BJ (cell line): ENCODE measurements around the gene FANCG. TPM values are rescaled to one million over a fixed set of nuclear protein-coding genes. Genes with fewer than 3 reads are reported as not detected.
A peak's percentile ranks its signal among the peaks of the same experiment; 100 is the strongest.

ENCODE experiments used
- CTCF ChIA-PET: fragments of 350-600 bp; formaldehyde crosslinking; extraction: SDS; loops from one replicate; lab custom pipeline; 2021; ENCODE audit warnings: antibody characterized with exemption, inconsistent platforms; lab: Yijun Ruan, JAX
- POLR2A ChIA-PET: fragments of 300-600 bp; sonication (Branson Sonifier 250); formaldehyde crosslinking; extraction: SDS; loops from one replicate; lab custom pipeline; 2021; ENCODE audit warnings: antibody characterized with exemption; lab: Charles Lee
- DNase-seq: peaks from one replicate; pipeline ENCODE4 v3.0.0-alpha.2; 2011; ENCODE audit warnings: low read depth
- H3K27me3 ChIP-seq: 2 replicates; pipeline ENCODE4 v1.6.0; 2011; ENCODE audit warnings: low read length; ENCODE audit not compliant: control insufficient read depth, insufficient read depth
- H3K36me3 ChIP-seq: 2 replicates; pipeline ENCODE4 v1.5.1; 2011; ENCODE audit warnings: low read length; ENCODE audit not compliant: control insufficient read depth, insufficient read depth
- H3K4me3 ChIP-seq: 2 replicates; pipeline ENCODE4 v1.5.1; 2011; ENCODE audit warnings: low read depth, mild to moderate bottlenecking, control low read depth, low read length
- CTCF ChIP-seq: IDR thresholded peaks from 2 replicates; pipeline ENCODE4 v1.5.1; 2011; ENCODE audit warnings: low read depth, mild to moderate bottlenecking, control low read depth, inconsistent platforms, low read length, moderate library complexity; ENCODE audit not compliant: insufficient read depth
- polyA plus RNA-seq: library from polyadenylated mRNA; depleted of rRNA; stranded (reverse); fragments of >200 nt; gene quantifications from 2 replicates; pipeline ENCODE4 v1.2.3, GENCODE V29; 2011

Gene FANCG
- polyA plus RNA-seq, 1 experiment: 13.6 TPM

- ChIA-PET CTCF (interaction anchor here (1.1 kb wide), 1 partner anchor 155 kb away, joined by 3 read pairs; no protein-coding TSS in a partner anchor), POLR2A (no interaction called here)
These were observed 24.7 kb downstream of the FANCG start for GRCh38 chr9:35054871-35055644.

GRCh38 chr9:35054185-35054835 lies 25.4 kb downstream of the FANCG start:
- CTCF ChIA-PET: interaction anchor here (1.3 kb wide), 1 partner anchor 10 kb away, joined by 3 read pairs; no protein-coding TSS in a partner anchor
- no peak overlapping the region for H3K4me3 ChIP-seq
- POLR2A ChIA-PET: no interaction called here
- peaks cover 27% of the 10 kb centered on the region for H3K36me3 ChIP-seq
- no peak for TF ChIP-seq CTCF
- no peaks in the 10 kb centered on the region for H3K27me3 ChIP-seq
- no peak for DNase-seq

More at GRCh38 chr9:35054871-35055644, 24.7 kb downstream of the FANCG start:
- Histone ChIP-seq H3K4me3 (no peak overlapping the region), H3K27me3 (no peaks in the 10 kb centered on the region), H3K36me3 (peaks cover 31% of the 10 kb centered on the region)
- no peak for TF ChIP-seq CTCF
- no peak for DNase-seq

- no peak overlapping the region for H3K4me3 ChIP-seq
- DNase-seq: no peak
- ChIA-PET POLR2A (interaction anchor here (0.8 kb wide), 1 partner anchor 20 kb away, joined by 11 read pairs; the partner anchor contains the start of gene VCP), CTCF (interaction anchor here (0.6 to 2.9 kb wide), 23 partner anchors 9 to 439 kb away, joined by 3 to 39 read pairs (median 4); partner anchors contain the start of genes DNAJB5, RUSC2 and VCP)
- TF ChIP-seq CTCF: peak; percentile 69
- H3K36me3 ChIP-seq: peaks cover 9% of the 10 kb centered on the region
- no peaks in the 10 kb centered on the region for H3K27me3 ChIP-seq
These were observed 28.4 kb downstream of the FANCG start for GRCh38 chr9:35051069-35051967.

GRCh38 chr9:35048511-35048910 lies 31.2 kb downstream of the FANCG start:
- CTCF ChIA-PET: interaction anchor here (1.2 to 1.7 kb wide), 3 partner anchors 20 to 149 kb away, joined by 3 to 9 read pairs (median 6); partner anchors contain the start of gene PIGO
- no peak for TF ChIP-seq CTCF

More at GRCh38 chr9:35048511-35048910, 31.2 kb downstream of the FANCG start:
- no peak for DNase-seq
- H3K36me3 ChIP-seq: peaks cover 7% of the 10 kb centered on the region
- H3K27me3 ChIP-seq: no peaks in the 10 kb centered on the region
- POLR2A ChIA-PET: no interaction called here
- H3K4me3 ChIP-seq: no peak overlapping the region
